Muscle layer of duodenum (tissue), 2 donors: ENCODE data around the gene RPAP2.

Experiments used
- H3K27ac ChIP-seq: one replicate; pipeline ENCODE4 v1.7.0; 2013; ENCODE audit warnings: mild to moderate bottlenecking, low read length
- H3K27me3 ChIP-seq: one replicate; pipeline ENCODE4 v1.7.0; 2013; ENCODE audit warnings: low read depth, mild to moderate bottlenecking, control low read depth, low read length
- H3K36me3 ChIP-seq, 2 donors: one replicate each; pipeline ENCODE4 v1.7.0; 2013; ENCODE audit warnings: low read length in 2 of 2, control low read depth in 1 of 2, mild to moderate bottlenecking in 1 of 2; ENCODE audit not compliant: insufficient read depth in 2 of 2, control insufficient read depth in 1 of 2
- H3K4me1 ChIP-seq, 2 donors: one replicate each; pipeline ENCODE4 v1.7.0; 2013; ENCODE audit warnings: low read length in 2 of 2, mild to moderate bottlenecking in 2 of 2, control low read depth in 1 of 2, moderate library complexity in 1 of 2; ENCODE audit not compliant: insufficient read depth in 2 of 2, control insufficient read depth in 1 of 2
- H3K4me3 ChIP-seq, 2 donors: one replicate each; pipeline ENCODE4 v1.7.0; 2013; ENCODE audit warnings: low read length in 2 of 2, low read depth in 1 of 2, mild to moderate bottlenecking in 1 of 2
- H3K9me3 ChIP-seq, 2 donors: one replicate each; pipeline ENCODE4 v1.7.0; 2013; ENCODE audit warnings: low read length in 2 of 2, control low read depth in 1 of 2, mild to moderate bottlenecking in 1 of 2; ENCODE audit not compliant: control insufficient read depth in 1 of 2
- donor health status: healthy.

The RPAP2 gene

GRCh38 chr1:92324784-92325183 lies 25.9 kb downstream of the RPAP2 start:
- H3K36me3 ChIP-seq, result peaks cover 9 to 51% of the 10 kb centered on the region in 2 donors
- no peaks in the 10 kb centered on the region for H3K4me1 ChIP-seq
- peaks cover 7 to 21% of the 10 kb centered on the region in 2 donors for H3K9me3 ChIP-seq
- H3K4me3 ChIP-seq, result no peak overlapping the region
- H3K27ac ChIP-seq, result no peak overlapping the region
- no peaks in the 10 kb centered on the region for H3K27me3 ChIP-seq

- H3K4me3 ChIP-seq, result no peak overlapping the region
- H3K27me3 ChIP-seq, result no peaks in the 10 kb centered on the region
- no peak overlapping the region for H3K27ac ChIP-seq
- H3K36me3 ChIP-seq, result peaks cover 9 to 51% of the 10 kb centered on the region in 2 donors
- no peaks in the 10 kb centered on the region for H3K4me1 ChIP-seq
- peaks cover 7 to 21% of the 10 kb centered on the region in 2 donors for H3K9me3 ChIP-seq
Observed at GRCh38 chr1:92326681-92327080, 27.8 kb downstream of the RPAP2 start.

- Histone ChIP-seq H3K4me1 (no peaks in the 10 kb centered on the region), H3K9me3 (peaks cover 7 to 21% of the 10 kb centered on the region in 2 donors), H3K4me3 (no peak overlapping the region), H3K27me3 (no peaks in the 10 kb centered on the region), H3K27ac (no peak overlapping the region), H3K36me3 (peaks cover 9 to 51% of the 10 kb centered on the region in 2 donors)
Observed at GRCh38 chr1:92327794-92328193, 28.9 kb downstream of the RPAP2 start.

GRCh38 chr1:92329347-92330129 lies 30.7 kb downstream of the RPAP2 start:
- H3K4me3 ChIP-seq, result no peak overlapping the region

GRCh38 chr1:92333668-92334067 lies 34.8 kb downstream of the RPAP2 start:
- H3K9me3 ChIP-seq, result no peaks in the 10 kb centered on the region
- H3K36me3 ChIP-seq, result peaks cover 0 to 19% of the 10 kb centered on the region in 2 donors

More at GRCh38 chr1:92329347-92330129, 30.7 kb downstream of the RPAP2 start:
- Histone ChIP-seq H3K4me1 (no peaks in the 10 kb centered on the region), H3K27ac (no peak overlapping the region), H3K9me3 (peaks cover 7 to 21% of the 10 kb centered on the region in 2 donors), H3K36me3 (peaks cover 3 to 37% of the 10 kb centered on the region in 2 donors), H3K27me3 (no peaks in the 10 kb centered on the region)

GRCh38 chr1:92340154-92340553 lies 41.3 kb downstream of the RPAP2 start:
- Histone ChIP-seq H3K4me1 (no peaks in the 10 kb centered on the region), H3K9me3 (no peaks in the 10 kb centered on the region), H3K36me3 (peaks cover 15 to 18% of the 10 kb centered on the region in 2 donors), H3K27me3 (no peaks in the 10 kb centered on the region), H3K27ac (no peak overlapping the region), H3K4me3 (no peak overlapping the region)

More at GRCh38 chr1:92333668-92334067, 34.8 kb downstream of the RPAP2 start:
- no peak overlapping the region for H3K27ac ChIP-seq
- H3K4me1 ChIP-seq, result no peaks in the 10 kb centered on the region
- no peak overlapping the region for H3K4me3 ChIP-seq
- no peaks in the 10 kb centered on the region for H3K27me3 ChIP-seq

- H3K4me3 ChIP-seq, result no peak overlapping the region
- H3K36me3 ChIP-seq, result peaks cover 16 to 21% of the 10 kb centered on the region in 2 donors
- H3K27ac ChIP-seq, result no peak overlapping the region
- no peaks in the 10 kb centered on the region for H3K4me1 ChIP-seq
- no peaks in the 10 kb centered on the region for H3K9me3 ChIP-seq
- no peaks in the 10 kb centered on the region for H3K27me3 ChIP-seq
Observed at GRCh38 chr1:92342401-92342800, 43.5 kb downstream of the RPAP2 start.

GRCh38 chr1:92343061-92343460 lies 44.2 kb downstream of the RPAP2 start:
- Histone ChIP-seq H3K27ac (no peak overlapping the region), H3K27me3 (no peaks in the 10 kb centered on the region), H3K9me3 (no peaks in the 10 kb centered on the region), H3K4me3 (no peak overlapping the region), H3K36me3 (peaks cover 23% of the 10 kb centered on the region in 2 donors), H3K4me1 (no peaks in the 10 kb centered on the region)

- Histone ChIP-seq H3K4me1 (no peaks in the 10 kb centered on the region), H3K36me3 (peaks cover 22 to 45% of the 10 kb centered on the region in 2 donors), H3K27me3 (no peaks in the 10 kb centered on the region)
Observed at GRCh38 chr1:92346866-92347640, 48.2 kb downstream of the RPAP2 start.

GRCh38 chr1:92352856-92353255 lies 54.0 kb downstream of the RPAP2 start:
- Histone ChIP-seq H3K27me3 (no peaks in the 10 kb centered on the region), H3K9me3 (peaks cover 4 to 13% of the 10 kb centered on the region in 2 donors), H3K27ac (no peak overlapping the region), H3K4me1 (no peaks in the 10 kb centered on the region), H3K36me3 (peaks cover 19 to 55% of the 10 kb centered on the region in 2 donors), H3K4me3 (no peak overlapping the region)

More at GRCh38 chr1:92346866-92347640, 48.2 kb downstream of the RPAP2 start:
- Histone ChIP-seq H3K4me3 (no peak overlapping the region), H3K9me3 (peaks cover 0 to 5% of the 10 kb centered on the region in 2 donors), H3K27ac (no peak overlapping the region)

GRCh38 chr1:92354259-92354658 lies 55.4 kb downstream of the RPAP2 start:
- Histone ChIP-seq H3K27ac (no peak overlapping the region), H3K27me3 (no peaks in the 10 kb centered on the region), H3K36me3 (peaks cover 27 to 50% of the 10 kb centered on the region in 2 donors), H3K9me3 (peaks cover 4 to 13% of the 10 kb centered on the region in 2 donors), H3K4me3 (no peak overlapping the region), H3K4me1 (no peaks in the 10 kb centered on the region)
